Effector memory CD4-positive, alpha-beta T cell (primary cell): ENCODE results near the gene MALRD1.

ENCODE experiments used
- DNase-seq, 3 donors: peaks; one replicate each; pipeline ENCODE4 v3.0.0-alpha.2; 2020
- H3K27ac ChIP-seq: 2 replicates; pipeline ENCODE4 v1.7.0; 2013; ENCODE audit warnings: mild to moderate bottlenecking, low read length, moderate library complexity; ENCODE audit not compliant: insufficient read depth, poor library complexity, severe bottlenecking
- H3K27me3 ChIP-seq: replicated peaks from 2 replicates; pipeline ENCODE4 v1.7.0; 2013; ENCODE audit warnings: mild to moderate bottlenecking, low read length; ENCODE audit not compliant: insufficient read depth, control insufficient read depth, poor library complexity, severe bottlenecking
- H3K36me3 ChIP-seq: 2 replicates; pipeline ENCODE4 v1.7.0; 2013; ENCODE audit warnings: mild to moderate bottlenecking, low read length, moderate library complexity; ENCODE audit not compliant: control insufficient read depth, insufficient read depth
- H3K4me1 ChIP-seq: 2 replicates; pipeline ENCODE4 v1.7.0; 2013; ENCODE audit warnings: low read length, mild to moderate bottlenecking; ENCODE audit not compliant: control insufficient read depth, insufficient read depth, poor library complexity, severe bottlenecking
- H3K4me3 ChIP-seq: 2 replicates; pipeline ENCODE4 v1.7.0; 2013; ENCODE audit warnings: low read length, low read depth, mild to moderate bottlenecking; ENCODE audit not compliant: insufficient read depth, poor library complexity, severe bottlenecking
- H3K9me3 ChIP-seq: 2 replicates; pipeline ENCODE4 v1.7.0; 2013; ENCODE audit warnings: mild to moderate bottlenecking, low read length, moderate library complexity; ENCODE audit not compliant: control insufficient read depth

MALRD1 gene

GRCh38 chr10:19699299-19699698 lies 650.7 kb downstream of the MALRD1 start:
- Histone ChIP-seq H3K27ac (no peak overlapping the region), H3K27me3 (no peaks in the 10 kb centered on the region), H3K4me1 (no peaks in the 10 kb centered on the region), H3K36me3 (no peaks in the 10 kb centered on the region), H3K4me3 (no peak overlapping the region), H3K9me3 (no peaks in the 10 kb centered on the region)
- DNase-seq, result no peak

DNA sequence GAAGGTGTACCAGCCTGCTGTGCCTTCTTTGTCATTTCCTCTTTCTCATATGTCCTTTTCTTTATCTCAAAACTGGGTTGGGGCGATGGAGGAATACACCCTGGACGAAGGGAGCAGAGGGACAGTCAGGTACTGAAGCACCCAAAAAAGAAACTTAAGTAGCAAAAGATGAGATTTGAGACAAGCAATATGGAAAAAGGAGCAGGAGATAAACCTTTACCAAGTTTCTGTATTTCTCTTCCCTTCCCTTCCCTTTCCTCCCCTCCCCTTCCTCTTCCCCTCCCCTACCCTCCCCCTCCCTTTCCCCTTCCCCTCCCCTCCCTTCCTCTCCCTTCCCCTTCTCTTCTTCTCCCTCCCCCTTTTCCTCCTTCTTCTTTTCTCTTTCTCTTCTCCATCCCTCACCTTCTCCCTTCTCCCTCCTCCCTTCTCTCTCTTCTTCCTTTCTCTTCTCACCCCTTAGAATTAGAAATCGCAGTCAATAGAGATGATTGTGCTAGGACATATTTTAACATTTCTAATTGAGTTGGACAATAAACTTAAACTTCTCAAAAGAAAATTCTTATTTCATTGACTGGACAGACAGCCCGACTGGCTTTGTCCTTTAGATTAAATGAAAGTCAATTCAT lies 652.9 kb downstream of the MALRD1 start:
- Histone ChIP-seq H3K27me3 (no peaks in the 10 kb centered on the region), H3K9me3 (no peaks in the 10 kb centered on the region), H3K36me3 (no peaks in the 10 kb centered on the region), H3K4me1 (no peaks in the 10 kb centered on the region), H3K27ac (no peak overlapping the region), H3K4me3 (no peak overlapping the region)
- no peak for DNase-seq

- Histone ChIP-seq H3K4me3 (no peak overlapping the region), H3K27ac (no peak overlapping the region), H3K27me3 (no peaks in the 10 kb centered on the region), H3K9me3 (no peaks in the 10 kb centered on the region), H3K36me3 (no peaks in the 10 kb centered on the region), H3K4me1 (no peaks in the 10 kb centered on the region)
- no peak for DNase-seq
Measured at GRCh38 chr10:19702215-19702614, 653.6 kb downstream of the MALRD1 start.

DNA sequence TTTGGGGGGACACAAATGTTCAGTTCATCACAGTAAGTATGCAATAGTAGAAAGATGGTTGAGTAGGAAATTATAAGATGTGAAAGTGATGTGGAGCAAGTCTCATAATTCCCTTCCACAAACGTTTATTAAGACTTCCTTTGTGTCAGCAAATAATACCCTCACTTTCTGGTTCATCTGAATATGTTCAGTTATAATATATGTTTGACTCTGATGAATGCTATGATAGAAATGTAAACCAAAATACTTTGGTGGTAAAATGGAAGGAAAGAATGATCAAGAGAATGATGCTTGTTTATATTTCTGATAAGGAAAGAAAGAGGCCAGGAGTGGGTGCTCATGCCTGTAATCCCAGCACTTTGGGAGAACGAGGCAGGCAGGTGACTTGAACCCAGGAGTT lies 655.9 kb downstream of the MALRD1 start:
- Histone ChIP-seq H3K4me3 (no peak overlapping the region), H3K36me3 (no peaks in the 10 kb centered on the region), H3K27ac (no peak overlapping the region), H3K27me3 (no peaks in the 10 kb centered on the region), H3K4me1 (no peaks in the 10 kb centered on the region), H3K9me3 (no peaks in the 10 kb centered on the region)
- DNase-seq, result no peak

- no peaks in the 10 kb centered on the region for H3K27me3 ChIP-seq
- no peak overlapping the region for H3K4me3 ChIP-seq
- no peak for DNase-seq
- H3K36me3 ChIP-seq, result no peaks in the 10 kb centered on the region
- H3K27ac ChIP-seq, result no peak overlapping the region
- H3K4me1 ChIP-seq, result no peaks in the 10 kb centered on the region
- H3K9me3 ChIP-seq, result no peaks in the 10 kb centered on the region
Measured at GRCh38 chr10:19705250-19705649, 656.6 kb downstream of the MALRD1 start.

DNA sequence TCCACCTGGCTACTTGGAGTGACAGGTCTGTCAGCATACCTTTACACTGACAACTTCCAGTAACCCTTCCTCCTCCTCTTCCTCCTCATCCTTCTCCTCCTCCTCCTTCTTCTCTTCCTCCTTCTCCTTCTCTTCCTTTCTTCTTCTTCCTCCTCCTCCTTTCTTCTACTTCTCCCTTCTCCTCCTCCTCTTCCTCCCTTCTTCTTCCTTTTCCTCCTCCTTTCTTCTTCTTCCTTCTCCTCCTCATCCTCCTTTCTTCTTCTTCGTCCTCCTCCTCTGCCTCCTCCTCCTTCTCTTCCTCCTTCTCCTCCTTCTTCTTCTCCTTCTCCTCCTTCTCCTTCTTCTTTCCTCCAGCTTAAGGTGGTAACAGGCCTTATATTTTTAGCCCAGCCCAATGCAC lies 658.3 kb downstream of the MALRD1 start:
- H3K9me3 ChIP-seq, result no peaks in the 10 kb centered on the region
- no peak overlapping the region for H3K4me3 ChIP-seq
- H3K4me1 ChIP-seq, result no peaks in the 10 kb centered on the region
- H3K36me3 ChIP-seq, result no peaks in the 10 kb centered on the region
- no peaks in the 10 kb centered on the region for H3K27me3 ChIP-seq
- H3K27ac ChIP-seq, result no peak overlapping the region
- DNase-seq, result no peak

GRCh38 chr10:19707376-19707775 lies 658.8 kb downstream of the MALRD1 start:
- no peaks in the 10 kb centered on the region for H3K27me3 ChIP-seq
- H3K27ac ChIP-seq, result no peak overlapping the region

GRCh38 chr10:19708031-19708430 lies 659.4 kb downstream of the MALRD1 start:
- Histone ChIP-seq H3K36me3 (no peaks in the 10 kb centered on the region), H3K9me3 (no peaks in the 10 kb centered on the region), H3K4me1 (no peaks in the 10 kb centered on the region), H3K27ac (no peak overlapping the region), H3K4me3 (no peak overlapping the region), H3K27me3 (no peaks in the 10 kb centered on the region)
- no peak for DNase-seq

More at GRCh38 chr10:19707376-19707775, 658.8 kb downstream of the MALRD1 start:
- Histone ChIP-seq H3K36me3 (no peaks in the 10 kb centered on the region), H3K4me1 (no peaks in the 10 kb centered on the region), H3K9me3 (no peaks in the 10 kb centered on the region), H3K4me3 (no peak overlapping the region)
- no peak for DNase-seq

- no peaks in the 10 kb centered on the region for H3K4me1 ChIP-seq
- H3K36me3 ChIP-seq, result no peaks in the 10 kb centered on the region
- no peaks in the 10 kb centered on the region for H3K27me3 ChIP-seq
- no peak overlapping the region for H3K27ac ChIP-seq
- no peak overlapping the region for H3K4me3 ChIP-seq
- no peaks in the 10 kb centered on the region for H3K9me3 ChIP-seq
- DNase-seq, result no peak
Measured at GRCh38 chr10:19710600-19710999, 662.0 kb downstream of the MALRD1 start.

DNA sequence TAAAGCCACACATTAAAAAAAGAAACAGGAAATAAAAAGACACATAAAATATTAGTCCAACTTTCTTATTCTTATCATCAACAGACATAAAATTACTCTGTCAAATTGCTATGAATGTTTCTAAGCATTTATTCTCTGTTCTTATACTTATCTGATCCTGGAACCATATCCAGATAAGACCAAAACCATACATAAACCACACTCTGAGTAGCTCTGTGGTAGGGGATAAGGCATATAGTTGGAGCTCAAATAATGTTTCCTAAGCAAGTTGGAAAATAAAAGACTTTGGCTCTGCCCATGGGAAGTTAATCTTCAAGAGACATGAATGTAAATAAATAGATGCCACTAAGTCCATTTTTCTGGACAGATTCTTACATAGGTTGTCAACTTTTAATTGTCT lies 664.6 kb downstream of the MALRD1 start:
- Histone ChIP-seq H3K4me3 (no peak overlapping the region), H3K4me1 (no peaks in the 10 kb centered on the region), H3K36me3 (no peaks in the 10 kb centered on the region), H3K27me3 (no peaks in the 10 kb centered on the region), H3K27ac (no peak overlapping the region), H3K9me3 (no peaks in the 10 kb centered on the region)
- DNase-seq, result no peak
